ENCODE measurements around the gene HEXD. TPM values are rescaled to one million over a fixed set of nuclear protein-coding genes. Genes with fewer than 3 reads are reported as not detected.

The HEXD gene
- total and polyA plus RNA-seq, 2 of the 8 experiments (the other 6 are each of a cell fraction or from before 2014, with no cell fraction given), result 20.6 to 21.8 TPM

DNA sequence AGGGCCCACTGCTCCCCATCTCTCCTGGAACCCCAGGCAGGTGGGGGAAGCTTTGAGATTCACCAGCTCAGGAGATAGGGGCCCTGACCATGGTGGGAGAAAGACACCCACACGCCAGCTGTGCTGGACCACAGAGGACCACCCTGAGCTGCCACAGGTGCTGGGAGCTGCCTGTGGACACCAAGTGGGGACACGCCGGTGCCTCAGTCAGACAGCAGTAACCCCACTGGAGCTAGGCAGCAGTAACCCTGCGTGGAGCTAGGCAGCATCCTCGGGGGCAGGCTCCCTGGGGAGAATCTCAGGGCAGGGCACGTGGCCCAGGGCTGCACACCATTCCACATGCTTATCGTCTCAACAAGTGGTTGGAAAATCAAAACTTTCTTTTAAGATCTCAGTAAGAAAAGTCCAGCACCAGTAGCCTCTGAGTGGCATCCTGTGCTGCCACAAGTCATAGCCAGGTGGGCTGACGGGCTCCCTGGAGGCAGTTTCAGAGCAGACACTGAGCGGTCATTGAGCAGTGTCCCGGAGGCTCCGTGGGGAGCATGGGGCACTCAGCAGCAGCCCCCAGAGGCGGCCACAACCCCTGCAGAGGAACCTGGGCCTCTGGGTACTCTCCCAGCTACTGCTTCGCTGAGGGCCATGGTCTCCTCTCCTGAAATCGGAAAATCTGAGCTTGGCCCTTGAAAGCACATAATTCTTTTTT lies 8.0 kb upstream of the HEXD start:
- FAIRE-seq, result no peak
- Histone ChIP-seq H3K9ac (replicated peaks in 1 of 4; ENCODE audit: extremely low read depth in 1 of 4, low read depth in 3 of 4, low read length in 3 of 4) (no peak overlapping the region), H2BK120ac (replicated peaks; ENCODE audit: low read depth, low read length) (no peak overlapping the region), H2BK12ac (ENCODE audit: low read depth, low read length) (no peak overlapping the region), H2BK15ac (ENCODE audit: low read length) (no peak overlapping the region), H3K27me3 (replicated peaks in 1 of 4; ENCODE audit: control insufficient read depth in 3 of 4, extremely low read depth in 1 of 4, insufficient read depth in 3 of 4, low read length in 3 of 4) (no peaks in the 10 kb centered on the region), H2BK5ac (ENCODE audit: low read depth, low read length) (no peak overlapping the region), H3K9me3 (ENCODE audit: insufficient read depth in 2 of 2, low read depth in 1 of 2, low read length in 1 of 2) (no peaks in the 10 kb centered on the region), H2AK5ac (ENCODE audit: low read depth, low read length) (no peak overlapping the region), H3K79me2 (ENCODE audit: control insufficient read depth in 1 of 2, insufficient read depth in 2 of 2, low read length in 2 of 2) (no peaks in the 10 kb centered on the region), H2BK20ac (ENCODE audit: low read length) (no peak overlapping the region), H3K4me1 (replicated peaks in 1 of 4; ENCODE audit: control insufficient read depth in 3 of 4, insufficient read depth in 4 of 4, low read length in 3 of 4) (peaks cover 0 to 2% (median 0%) of the 10 kb centered on the region in 4 experiments; a peak in 1 of 7 replicates), H3K4me3 (ENCODE audit: extremely low read depth in 1 of 4, insufficient read depth in 2 of 4, low read depth in 3 of 4, low read length in 4 of 4) (no peak overlapping the region), H2AFZ (ENCODE audit: low read length) (no peak overlapping the region), H3K4ac (replicated peaks; ENCODE audit: insufficient read length, low read depth, low read length) (no peak overlapping the region), H3K18ac (ENCODE audit: extremely low read depth, low read length) (no peak overlapping the region), H3K4me2 (ENCODE audit: insufficient read depth in 1 of 2, low read depth in 2 of 2, low read length in 2 of 2) (no peak overlapping the region), H3K36me3 (ENCODE audit: control insufficient read depth in 2 of 4, insufficient read depth in 4 of 4, low read length in 3 of 4) (no peaks in the 10 kb centered on the region), H4K8ac (ENCODE audit: extremely low read depth, insufficient read depth, low read length) (no peak overlapping the region; the same call in 1 of the 2 replicates), H4K20me1 (replicated peaks in 1 of 2; ENCODE audit: control insufficient read depth in 1 of 2, insufficient read depth in 2 of 2, low read length in 2 of 2) (peaks cover 5% of the 10 kb centered on the region in 2 experiments), H3K56ac (replicated peaks; ENCODE audit: insufficient read length, low read depth, low read length) (no peak overlapping the region), H3K79me1 (ENCODE audit: low read depth, low read length) (no peaks in the 10 kb centered on the region), H4K5ac (ENCODE audit: insufficient read length, low read depth, low read length) (no peak overlapping the region), H3K23ac (ENCODE audit: insufficient read length) (no peak overlapping the region), H3K23me2 (ENCODE audit: low read depth, low read length) (no peaks in the 10 kb centered on the region), H3K27ac (ENCODE audit: low read depth, low read length) (no peak overlapping the region; the same call in 1 of the 2 replicates), H3K14ac (ENCODE audit: insufficient read length) (no peak overlapping the region), H4K91ac (replicated peaks; ENCODE audit: insufficient read length, low read length) (no peak overlapping the region)
- 82% methylated on average over 14 of the region's 14 CpGs; no CpG with 5 or more reads in 1 of the 2 experiments for WGBS, 2 experiments (ENCODE audit: extremely low coverage in 1 of 2, insufficient coverage in 1 of 2, insufficient read length in 1 of 2, insufficient replicate concordance in 2 of 2, low coverage in 1 of 2, low lambda C conversion rate in 2 of 2, missing lambda C conversion rate in 1 of 2)
- ChIA-PET CTCF (ENCODE audit: partially characterized antibody) (interaction anchor here (0.6 to 2.2 kb wide), 8 partner anchors 11 to 203 kb away, joined by 3 to 9 read pairs (median 4); no protein-coding TSS in a partner anchor), POLR2A (ENCODE audit: partially characterized antibody) (interaction anchor here (0.6 to 0.8 kb wide), 2 partner anchors 10 to 50 kb away, joined by 3 read pairs; no protein-coding TSS in a partner anchor)
- DNase-seq (ENCODE audit: low read depth in 1 of 2, low spot score in 2 of 2), result no peak
- TF ChIP-seq SAP30 (IDR thresholded peaks at IDR 0.05; ENCODE audit: insufficient read depth, insufficient replicate concordance, low read length) (no peak), JUN (IDR thresholded peaks at IDR 0.05; ENCODE audit: low read depth, low read length) (no peak), PHF8 (conservative IDR thresholded peaks at IDR 0.05; ENCODE audit: low read depth, low read length) (no peak), GABPA (IDR thresholded peaks at IDR 0.05; ENCODE audit: borderline replicate concordance, insufficient read depth, low read length) (no peak), YY1 (IDR thresholded peaks at IDR 0.05; ENCODE audit: low read depth, low read length) (no peak), SRF (IDR thresholded peaks at IDR 0.05; ENCODE audit: low read depth, low read length) (no peak), ZNF274 (IDR thresholded peaks at IDR 0.05; ENCODE audit: borderline replicate concordance, extremely low read depth, low read length) (no peak), GTF2F1 (IDR thresholded peaks at IDR 0.05; ENCODE audit: borderline replicate concordance, low read depth, low read length) (no peak), HDAC2 (IDR thresholded peaks at IDR 0.05; ENCODE audit: borderline replicate concordance in 1 of 2, low read depth in 2 of 2, low read length in 2 of 2) (no peak)
- TF ChIP-seq, protein P1, sequence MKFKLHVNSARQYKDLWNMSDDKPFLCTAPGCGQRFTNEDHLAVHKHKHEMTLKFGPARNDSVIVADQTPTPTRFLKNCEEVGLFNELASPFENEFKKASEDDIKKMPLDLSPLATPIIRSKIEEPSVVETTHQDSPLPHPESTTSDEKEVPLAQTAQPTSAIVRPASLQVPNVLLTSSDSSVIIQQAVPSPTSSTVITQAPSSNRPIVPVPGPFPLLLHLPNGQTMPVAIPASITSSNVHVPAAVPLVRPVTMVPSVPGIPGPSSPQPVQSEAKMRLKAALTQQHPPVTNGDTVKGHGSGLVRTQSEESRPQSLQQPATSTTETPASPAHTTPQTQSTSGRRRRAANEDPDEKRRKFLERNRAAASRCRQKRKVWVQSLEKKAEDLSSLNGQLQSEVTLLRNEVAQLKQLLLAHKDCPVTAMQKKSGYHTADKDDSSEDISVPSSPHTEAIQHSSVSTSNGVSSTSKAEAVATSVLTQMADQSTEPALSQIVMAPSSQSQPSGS (IDR thresholded peaks at IDR 0.05; ENCODE audit: low read length), result no peak
